Duodenal mucosa (tissue), 2 donors: ENCODE data around the gene FFAR1.
"Not testable (repeated sequence)": the region's sequence is repeated elsewhere in the genome, so short reads cannot be mapped to it uniquely, and the experiment has no call there.

Source experiments
- H3K27ac ChIP-seq: one replicate; pipeline ENCODE4 v1.7.0; 2013; ENCODE audit warnings: low read depth, low read length
- H3K27me3 ChIP-seq, 2 donors: one replicate each; pipeline ENCODE4 v1.7.0; 2013; ENCODE audit warnings: low read length in 2 of 2, control low read depth in 1 of 2; ENCODE audit not compliant: insufficient read depth in 2 of 2, control insufficient read depth in 1 of 2
- H3K36me3 ChIP-seq, 2 donors: one replicate each; pipeline ENCODE4 v1.7.0; 2013; ENCODE audit warnings: low read length in 2 of 2, control low read depth in 1 of 2; ENCODE audit not compliant: insufficient read depth in 2 of 2, control insufficient read depth in 1 of 2
- H3K4me1 ChIP-seq, 2 donors: one replicate each; pipeline ENCODE4 v1.7.0; 2013; ENCODE audit warnings: low read length in 2 of 2, control low read depth in 1 of 2; ENCODE audit not compliant: insufficient read depth in 2 of 2, control insufficient read depth in 1 of 2
- H3K4me3 ChIP-seq, 2 donors: one replicate each; pipeline ENCODE4 v1.7.0; 2013; ENCODE audit warnings: low read length in 2 of 2, low read depth in 1 of 2
- H3K9ac ChIP-seq, 2 donors: one replicate each; pipeline ENCODE4 v1.7.0; 2013; ENCODE audit warnings: low read length in 2 of 2, low read depth in 1 of 2
- H3K9me3 ChIP-seq, 2 donors: one replicate each; pipeline ENCODE4 v1.7.0; 2013; ENCODE audit warnings: low read length in 2 of 2, control low read depth in 1 of 2; ENCODE audit not compliant: control insufficient read depth in 1 of 2

FFAR1 gene

DNA sequence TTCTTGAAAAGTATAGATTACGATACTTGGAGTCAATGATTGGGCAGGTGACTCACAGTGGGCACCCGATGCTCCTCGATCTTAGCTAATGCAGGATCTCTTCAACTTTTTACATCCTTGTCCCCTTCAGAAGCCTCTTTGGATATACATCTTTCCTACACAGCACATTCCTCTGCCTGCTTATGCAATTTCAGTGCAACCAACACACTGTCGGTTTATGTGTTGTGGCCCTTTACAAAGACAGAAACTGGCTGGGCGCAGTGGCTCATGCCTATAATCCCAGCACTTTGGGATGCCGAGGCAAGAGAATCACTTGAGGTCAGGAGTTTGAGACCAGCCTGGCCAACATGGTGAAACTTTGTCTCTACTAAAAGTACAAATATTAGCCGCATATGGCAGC is 25.8 kb downstream of the FFAR1 start:
- Histone ChIP-seq H3K27me3 (no peaks in the 10 kb centered on the region), H3K27ac (no peak overlapping the region), H3K36me3 (no peaks in the 10 kb centered on the region), H3K9me3 (peaks cover 0 to 1% of the 10 kb centered on the region in 2 donors), H3K4me1 (peaks cover 0 to 5% of the 10 kb centered on the region in 2 donors), H3K9ac (no peak overlapping the region), H3K4me3 (no peak overlapping the region)

DNA sequence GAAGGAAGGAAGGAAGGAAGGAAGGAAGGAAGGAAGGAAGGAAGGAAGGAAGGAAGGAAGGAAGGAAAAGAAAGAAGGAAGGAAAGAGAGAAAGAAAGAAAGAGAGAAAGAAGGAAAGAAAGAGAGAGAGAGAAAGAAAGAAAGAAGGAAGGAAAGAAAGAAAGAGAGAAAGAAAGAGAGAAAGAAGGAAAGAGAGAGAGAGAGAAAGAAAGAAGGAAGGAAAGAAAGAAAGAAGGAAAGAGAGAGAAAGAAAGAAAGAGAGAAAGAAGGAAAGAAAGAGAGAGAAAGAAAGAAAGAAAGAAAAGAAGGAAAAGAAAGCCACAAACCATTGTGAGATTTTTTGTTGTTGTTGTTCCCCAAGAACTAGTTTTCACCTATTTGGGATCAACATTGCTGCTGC is 26.3 kb downstream of the FFAR1 start:
- H3K36me3 ChIP-seq, H3K4me1 ChIP-seq, H3K27ac ChIP-seq, H3K27me3 ChIP-seq, H3K9me3 ChIP-seq, H3K9ac ChIP-seq, H3K4me3 ChIP-seq: not testable (repeated sequence)

DNA sequence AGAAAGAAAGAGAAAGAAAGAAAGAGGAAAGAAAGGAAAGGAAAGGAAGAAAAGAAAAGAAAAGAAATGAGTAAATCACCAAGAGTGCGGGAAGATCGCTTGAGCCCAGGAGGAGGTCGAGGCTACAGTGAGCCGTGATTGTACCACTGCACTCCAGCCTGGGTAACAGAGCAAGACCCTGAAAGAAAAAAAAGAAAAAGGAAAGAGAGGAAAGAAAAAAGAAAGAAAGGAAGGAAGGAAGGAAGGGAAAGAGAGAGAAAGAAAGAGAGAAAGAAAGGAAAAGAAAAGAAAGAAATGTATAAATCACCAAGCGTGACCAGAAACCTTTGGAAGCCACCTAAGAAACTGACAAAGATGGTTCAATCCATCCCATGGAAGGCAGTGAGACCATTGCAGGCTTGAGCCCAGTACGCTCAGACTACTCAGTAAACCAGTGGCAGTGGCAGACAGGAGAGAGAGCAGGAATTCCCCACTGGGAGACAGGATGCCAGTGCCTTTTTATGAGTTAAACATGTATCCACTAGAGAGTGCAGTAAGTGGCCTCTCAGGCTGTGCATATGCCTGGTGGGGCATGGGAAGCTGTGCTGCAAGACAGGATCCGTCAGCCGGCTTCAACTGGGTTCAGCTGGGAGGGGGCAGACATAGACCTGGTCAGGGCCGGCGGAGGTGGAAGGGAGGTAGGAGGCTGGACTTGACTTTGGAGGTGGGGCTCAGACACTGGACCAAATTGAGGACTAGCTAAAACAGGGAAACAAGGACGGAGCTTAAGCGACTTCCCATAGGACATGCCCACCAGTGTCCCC is 28.0 kb downstream of the FFAR1 start:
- peaks cover 0 to 5% of the 10 kb centered on the region in 2 donors for H3K4me1 ChIP-seq

DNA sequence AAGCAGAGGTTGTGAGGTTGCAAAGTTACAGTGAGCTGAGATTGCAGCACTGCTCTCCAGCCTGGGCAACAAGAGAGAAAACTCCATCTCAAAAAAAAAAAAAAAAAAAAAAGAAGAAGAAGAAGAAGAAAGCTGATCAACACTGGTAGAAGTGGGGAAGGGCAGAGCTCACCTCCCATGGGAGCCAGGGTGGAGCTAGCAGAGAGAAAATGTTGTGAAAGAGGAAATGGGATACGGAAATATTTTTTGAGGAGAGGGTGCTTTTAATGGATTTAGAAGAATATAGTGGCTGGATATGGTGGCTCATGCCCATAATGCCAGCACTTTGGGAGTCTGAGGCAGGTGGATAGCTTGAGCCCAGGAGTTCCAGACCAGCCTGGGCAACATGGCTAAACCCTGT is 30.0 kb downstream of the FFAR1 start:
- no peaks in the 10 kb centered on the region for H3K36me3 ChIP-seq
- no peak overlapping the region for H3K4me3 ChIP-seq
- no peak overlapping the region for H3K9ac ChIP-seq

More for the DNA sequence above, 28.0 kb downstream of the FFAR1 start:
- Histone ChIP-seq H3K27ac (no peak overlapping the region), H3K27me3 (no peaks in the 10 kb centered on the region), H3K9ac (no peak overlapping the region), H3K36me3 (no peaks in the 10 kb centered on the region), H3K9me3 (peaks cover 0 to 3% of the 10 kb centered on the region in 2 donors), H3K4me3 (no peak overlapping the region)

DNA sequence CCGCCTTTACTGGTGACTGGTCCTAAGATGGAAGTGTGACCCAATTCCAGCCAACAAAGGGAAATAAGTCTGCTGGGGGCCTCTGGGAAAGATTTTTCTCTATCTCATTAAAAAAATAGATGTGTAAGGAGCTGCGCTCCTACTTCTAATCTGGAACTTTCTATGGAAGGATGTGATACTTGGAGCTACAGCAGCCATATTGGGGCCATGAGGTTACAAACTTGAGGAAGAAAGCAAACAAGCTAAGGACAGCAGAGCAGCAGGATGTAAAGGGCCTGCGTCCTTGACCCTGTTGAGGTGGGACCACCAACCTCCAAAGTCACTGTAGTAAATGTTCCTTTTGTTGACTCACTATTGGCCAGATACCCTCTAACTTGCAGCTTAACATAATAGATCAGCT is 30.7 kb downstream of the FFAR1 start:
- Histone ChIP-seq H3K4me3 (no peak overlapping the region), H3K27ac (no peak overlapping the region), H3K4me1 (peaks cover 0 to 5% of the 10 kb centered on the region in 2 donors), H3K9me3 (peaks cover 0 to 3% of the 10 kb centered on the region in 2 donors), H3K36me3 (no peaks in the 10 kb centered on the region), H3K9ac (no peak overlapping the region), H3K27me3 (no peaks in the 10 kb centered on the region)

More for the DNA sequence above, 30.0 kb downstream of the FFAR1 start:
- H3K27me3 ChIP-seq, result no peaks in the 10 kb centered on the region
- no peak overlapping the region for H3K27ac ChIP-seq
- peaks cover 0 to 5% of the 10 kb centered on the region in 2 donors for H3K4me1 ChIP-seq
- H3K9me3 ChIP-seq, result peaks cover 0 to 3% of the 10 kb centered on the region in 2 donors

DNA sequence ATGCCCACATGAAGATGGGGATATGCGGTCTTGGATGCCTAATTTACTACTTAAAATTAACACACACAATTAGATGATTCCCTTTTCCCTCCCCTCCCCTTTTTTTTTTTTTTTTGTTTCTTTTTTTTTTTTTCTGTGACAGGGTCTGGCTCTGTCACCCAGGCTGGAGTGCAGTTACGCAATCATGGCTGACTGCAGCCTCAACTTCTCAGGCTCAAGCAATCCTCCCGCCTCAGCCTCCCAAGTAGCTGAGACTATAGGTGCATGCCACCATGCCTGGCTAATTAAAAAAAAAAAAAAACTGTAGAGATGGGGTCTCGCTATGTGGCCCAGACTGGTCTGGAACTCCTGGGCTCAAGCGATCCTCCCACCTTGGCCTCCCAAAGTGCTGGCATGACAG is 31.8 kb downstream of the FFAR1 start:
- H3K27me3 ChIP-seq, H3K27ac ChIP-seq, H3K36me3 ChIP-seq, H3K9me3 ChIP-seq, H3K4me1 ChIP-seq, H3K4me3 ChIP-seq, H3K9ac ChIP-seq: not testable (repeated sequence)

DNA sequence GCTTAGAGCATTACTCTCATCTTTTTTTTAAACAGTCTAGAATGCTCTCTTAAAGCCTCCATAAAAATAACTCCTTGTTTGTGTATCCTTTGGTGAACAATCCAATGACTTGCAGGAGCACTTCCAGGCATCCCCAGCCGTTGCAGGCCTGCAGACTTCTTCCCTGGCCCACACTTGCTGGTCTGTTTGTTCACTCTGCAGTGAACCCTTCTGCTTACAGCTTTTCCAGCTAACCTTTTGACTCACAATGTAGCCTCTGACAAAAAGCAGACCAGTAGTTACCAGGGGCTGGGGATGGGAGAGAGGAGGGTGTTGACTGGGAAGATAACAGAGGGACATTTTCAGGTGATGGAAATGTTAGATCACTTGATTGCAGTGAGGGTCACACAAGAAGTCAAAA is 32.3 kb downstream of the FFAR1 start:
- Histone ChIP-seq H3K9me3 (peaks cover 0 to 3% of the 10 kb centered on the region in 2 donors), H3K27ac (no peak overlapping the region), H3K4me1 (peaks cover 0 to 3% of the 10 kb centered on the region in 2 donors), H3K36me3 (no peaks in the 10 kb centered on the region), H3K27me3 (no peaks in the 10 kb centered on the region), H3K4me3 (no peak overlapping the region), H3K9ac (no peak overlapping the region)

DNA sequence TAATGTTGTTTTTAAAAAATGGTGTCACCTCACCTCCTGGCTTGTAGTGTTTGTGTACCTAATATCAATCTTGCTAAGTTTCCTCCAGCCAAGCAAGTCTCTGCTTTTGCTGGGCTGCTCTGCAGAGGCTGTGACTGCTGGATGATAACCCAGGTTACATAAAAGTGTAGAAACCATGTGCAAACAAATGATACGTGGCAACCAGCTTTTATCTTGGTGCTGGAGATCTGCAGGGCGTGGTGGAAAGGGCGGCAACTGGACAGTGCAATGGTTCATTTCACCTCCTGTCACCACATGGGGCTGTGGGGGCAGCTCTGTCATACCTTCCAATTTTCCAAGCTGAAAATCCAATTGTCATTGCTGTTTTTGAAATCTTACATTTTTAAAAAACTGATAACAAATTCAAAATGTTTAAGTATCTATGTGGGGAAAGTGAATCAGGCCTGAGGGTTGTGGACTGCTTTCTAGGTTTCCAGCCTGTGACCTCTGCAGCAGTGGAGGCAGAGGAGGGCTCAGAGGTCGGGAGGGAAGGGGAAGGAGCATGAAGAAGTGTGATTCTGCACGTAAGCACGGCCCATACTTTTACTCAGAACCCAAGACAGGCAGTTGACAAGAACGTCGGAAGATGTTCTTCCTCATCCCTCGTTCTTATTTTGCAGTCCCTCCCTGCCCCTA is 32.9 kb downstream of the FFAR1 start:
- peaks cover 3% of the 10 kb centered on the region in 2 donors for H3K9me3 ChIP-seq
- H3K9ac ChIP-seq, result no peak overlapping the region

DNA sequence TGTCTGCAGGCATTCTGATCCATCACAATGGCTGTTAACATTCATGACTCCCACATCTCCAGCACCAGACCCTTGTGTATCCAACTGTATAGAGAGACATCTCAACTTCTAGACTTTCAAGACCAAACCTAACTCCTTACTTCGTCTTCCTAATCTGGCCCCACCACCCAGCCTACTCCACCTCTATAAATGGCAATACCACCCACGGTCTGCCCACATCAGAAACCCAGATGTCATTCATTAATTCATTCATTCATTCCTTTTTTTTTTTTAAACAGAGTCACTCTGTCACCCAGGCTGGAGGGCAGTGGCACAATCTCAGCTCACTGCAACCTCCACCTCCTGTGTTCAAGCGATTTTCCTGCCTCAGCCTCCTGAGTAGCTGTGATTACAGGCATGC is 33.6 kb downstream of the FFAR1 start:
- no peaks in the 10 kb centered on the region for H3K4me1 ChIP-seq
- H3K36me3 ChIP-seq, result no peaks in the 10 kb centered on the region
- no peaks in the 10 kb centered on the region for H3K27me3 ChIP-seq
- H3K4me3 ChIP-seq, result no peak overlapping the region
- H3K27ac ChIP-seq, result no peak overlapping the region
- peaks cover 3% of the 10 kb centered on the region in 2 donors for H3K9me3 ChIP-seq
- no peak overlapping the region for H3K9ac ChIP-seq

More for the DNA sequence above, 32.9 kb downstream of the FFAR1 start:
- Histone ChIP-seq H3K4me1 (no peaks in the 10 kb centered on the region), H3K36me3 (no peaks in the 10 kb centered on the region), H3K4me3 (no peak overlapping the region), H3K27ac (no peak overlapping the region), H3K27me3 (no peaks in the 10 kb centered on the region)

DNA sequence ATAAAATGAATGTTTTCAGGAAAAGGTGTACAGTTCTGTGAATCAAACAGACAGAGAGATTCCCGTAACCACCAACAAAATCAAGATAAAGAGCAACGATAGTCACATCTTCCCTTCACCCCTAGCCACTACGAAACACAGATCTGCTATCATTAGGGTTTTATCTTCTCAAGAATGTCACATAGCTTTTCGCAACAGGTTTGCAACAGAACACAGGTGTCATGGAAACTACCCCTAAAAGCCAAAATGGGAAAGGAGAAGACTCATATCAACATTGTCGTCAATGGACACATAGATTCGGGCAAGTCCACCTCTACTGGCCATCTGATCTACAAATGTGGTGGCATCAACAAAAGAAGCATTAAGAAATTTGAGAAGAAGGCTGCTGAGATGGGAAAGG is 34.2 kb downstream of the FFAR1 start:
- Histone ChIP-seq H3K36me3 (no peaks in the 10 kb centered on the region), H3K4me1 (no peaks in the 10 kb centered on the region), H3K9ac (no peak overlapping the region), H3K27me3 (no peaks in the 10 kb centered on the region), H3K9me3 (peaks cover 3% of the 10 kb centered on the region in 2 donors), H3K27ac (no peak overlapping the region), H3K4me3 (no peak overlapping the region)
